OCI-LY1 (cell line): Measurements from ENCODE around the gene TUBB2A.

Experiments used
- EZH2 ChIP-seq: fragments of 200-600 bp; sonication (generic), shearing (Covaris generic); IDR thresholded peaks from 2 replicates; pipeline ENCODE4 v1.8.0; 2017; ENCODE audit warnings: borderline replicate concordance, mixed run types, mild to moderate bottlenecking, antibody characterized with exemption, low read length, moderate library complexity, mixed read lengths
- TF ChIP-seq, protein P1 (sequence below): fragments of 200-600 bp; sonication (generic), shearing (Covaris generic); IDR thresholded peaks from 2 replicates; pipeline ENCODE4 v1.5.1; 2017; ENCODE audit warnings: mild to moderate bottlenecking, antibody characterized with exemption, low read length, moderate library complexity, mixed read lengths

DNA sequence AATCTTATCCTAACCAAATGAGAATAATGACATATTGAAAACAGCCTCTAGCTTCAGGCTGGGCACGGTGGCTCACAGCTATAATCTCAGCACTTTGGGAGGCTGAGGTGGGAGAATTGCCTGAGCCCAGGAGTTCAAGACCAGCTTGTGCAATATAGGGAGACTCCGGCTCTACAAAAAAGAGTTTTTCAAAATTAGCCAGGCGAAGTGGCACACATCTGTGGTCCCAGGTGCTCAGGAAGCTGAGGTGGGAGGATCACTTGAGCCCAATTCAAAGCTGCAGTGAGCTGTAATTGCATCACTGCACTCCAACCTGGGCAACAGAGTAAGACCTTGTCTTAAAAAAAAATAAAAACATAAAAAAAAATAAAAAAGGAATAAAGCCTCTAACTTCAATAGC is 4.7 kb downstream of the TUBB2A start:
- TF ChIP-seq, protein P1, sequence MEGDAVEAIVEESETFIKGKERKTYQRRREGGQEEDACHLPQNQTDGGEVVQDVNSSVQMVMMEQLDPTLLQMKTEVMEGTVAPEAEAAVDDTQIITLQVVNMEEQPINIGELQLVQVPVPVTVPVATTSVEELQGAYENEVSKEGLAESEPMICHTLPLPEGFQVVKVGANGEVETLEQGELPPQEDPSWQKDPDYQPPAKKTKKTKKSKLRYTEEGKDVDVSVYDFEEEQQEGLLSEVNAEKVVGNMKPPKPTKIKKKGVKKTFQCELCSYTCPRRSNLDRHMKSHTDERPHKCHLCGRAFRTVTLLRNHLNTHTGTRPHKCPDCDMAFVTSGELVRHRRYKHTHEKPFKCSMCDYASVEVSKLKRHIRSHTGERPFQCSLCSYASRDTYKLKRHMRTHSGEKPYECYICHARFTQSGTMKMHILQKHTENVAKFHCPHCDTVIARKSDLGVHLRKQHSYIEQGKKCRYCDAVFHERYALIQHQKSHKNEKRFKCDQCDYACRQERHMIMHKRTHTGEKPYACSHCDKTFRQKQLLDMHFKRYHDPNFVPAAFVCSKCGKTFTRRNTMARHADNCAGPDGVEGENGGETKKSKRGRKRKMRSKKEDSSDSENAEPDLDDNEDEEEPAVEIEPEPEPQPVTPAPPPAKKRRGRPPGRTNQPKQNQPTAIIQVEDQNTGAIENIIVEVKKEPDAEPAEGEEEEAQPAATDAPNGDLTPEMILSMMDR, result no peak
- no peak for TF ChIP-seq EZH2
